IMR-90 (cell line): Measurements from ENCODE around the gene PNMA8A.

Experiments used
- ELK1 ChIP-seq: fragments of 150-350 bp; IDR thresholded peaks from 2 replicates; pipeline ENCODE4 v1.6.1; 2016; ENCODE audit warnings: low read depth, mild to moderate bottlenecking, low read length, moderate library complexity, borderline replicate concordance
- MAZ ChIP-seq: IDR thresholded peaks from 2 replicates; pipeline ENCODE4 v1.6.1; 2012; ENCODE audit warnings: low read depth, mild to moderate bottlenecking, low read length, improper control_type of control experiment, moderate library complexity, borderline replicate concordance
- MXI1 ChIP-seq: IDR thresholded peaks from 2 replicates; pipeline ENCODE4 v1.6.1; 2012; ENCODE audit warnings: low read depth, mild to moderate bottlenecking, low read length, moderate library complexity, borderline replicate concordance
- POLR2A ChIP-seq: IDR thresholded peaks from 2 replicates; pipeline ENCODE4 v1.6.1; 2012; ENCODE audit warnings: mild to moderate bottlenecking, low read depth, low read length
- RFX5 ChIP-seq: IDR thresholded peaks from 2 replicates; pipeline ENCODE4 v1.8.0; 2012; ENCODE audit warnings: low read depth, mild to moderate bottlenecking, low read length, moderate library complexity
- TF ChIP-seq, protein P1 (sequence below): conservative IDR thresholded peaks from 2 replicates; pipeline ENCODE4 v1.5.1; 2012; ENCODE audit warnings: mild to moderate bottlenecking, low read depth, low read length, improper control_type of control experiment

GRCh38 chr19:46520616-46521015 lies 49.3 kb upstream of the PNMA8A start:
- TF ChIP-seq, protein P1, sequence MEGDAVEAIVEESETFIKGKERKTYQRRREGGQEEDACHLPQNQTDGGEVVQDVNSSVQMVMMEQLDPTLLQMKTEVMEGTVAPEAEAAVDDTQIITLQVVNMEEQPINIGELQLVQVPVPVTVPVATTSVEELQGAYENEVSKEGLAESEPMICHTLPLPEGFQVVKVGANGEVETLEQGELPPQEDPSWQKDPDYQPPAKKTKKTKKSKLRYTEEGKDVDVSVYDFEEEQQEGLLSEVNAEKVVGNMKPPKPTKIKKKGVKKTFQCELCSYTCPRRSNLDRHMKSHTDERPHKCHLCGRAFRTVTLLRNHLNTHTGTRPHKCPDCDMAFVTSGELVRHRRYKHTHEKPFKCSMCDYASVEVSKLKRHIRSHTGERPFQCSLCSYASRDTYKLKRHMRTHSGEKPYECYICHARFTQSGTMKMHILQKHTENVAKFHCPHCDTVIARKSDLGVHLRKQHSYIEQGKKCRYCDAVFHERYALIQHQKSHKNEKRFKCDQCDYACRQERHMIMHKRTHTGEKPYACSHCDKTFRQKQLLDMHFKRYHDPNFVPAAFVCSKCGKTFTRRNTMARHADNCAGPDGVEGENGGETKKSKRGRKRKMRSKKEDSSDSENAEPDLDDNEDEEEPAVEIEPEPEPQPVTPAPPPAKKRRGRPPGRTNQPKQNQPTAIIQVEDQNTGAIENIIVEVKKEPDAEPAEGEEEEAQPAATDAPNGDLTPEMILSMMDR: no peak
- TF ChIP-seq POLR2A (no peak), ELK1 (no peak), RFX5 (no peak), MXI1 (no peak), MAZ (no peak)
